ENCODE results near the gene SCGB1C1.
A peak's percentile ranks its signal among the peaks of the same experiment; 100 is the strongest.

SCGB1C1 gene

DNA sequence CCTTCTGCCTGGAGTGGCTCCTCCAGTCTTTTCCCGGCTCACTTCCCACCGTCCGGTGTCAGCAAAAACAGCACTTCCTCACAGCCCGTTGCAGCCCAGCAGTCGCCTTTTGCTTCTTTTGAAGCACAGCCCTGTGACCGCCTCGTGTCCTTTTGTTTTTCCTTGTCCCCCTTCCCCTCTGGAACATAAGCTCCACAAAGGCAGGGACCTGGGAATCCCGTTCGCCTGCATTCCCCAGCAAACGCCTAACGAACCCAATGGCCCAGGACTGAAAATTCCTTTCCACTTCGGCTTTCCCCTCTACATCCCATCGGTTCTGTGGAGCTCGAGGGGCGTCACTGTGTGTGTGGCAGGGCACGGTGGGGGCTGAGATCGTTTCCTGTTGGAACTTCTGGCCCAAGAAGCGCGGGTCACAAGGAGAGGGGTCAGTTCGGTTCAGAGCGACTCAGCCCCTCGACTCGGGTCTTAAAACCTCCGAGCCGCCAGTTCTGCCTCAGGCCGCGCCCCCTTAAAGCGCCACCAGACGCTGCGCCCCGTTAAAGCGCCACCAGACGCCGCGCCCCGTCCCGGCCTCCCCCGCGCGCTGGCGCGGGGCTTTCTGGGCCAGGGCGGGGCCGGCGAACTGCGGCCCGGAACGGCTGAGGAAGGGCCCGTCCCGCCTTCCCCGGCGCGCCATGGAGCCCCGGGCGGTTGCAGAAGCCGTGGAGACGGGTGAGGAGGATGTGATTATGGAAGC lies 15.5 kb downstream of the SCGB1C1 start:
- Histone ChIP-seq H3K27me3 (ENCODE audit: low read depth) (no peaks in the 10 kb centered on the region), H3K4me1 (peaks cover 6% of the 10 kb centered on the region), H3K9me3 (no peaks in the 10 kb centered on the region), H3K36me3 (replicated peaks) (peaks cover 54% of the 10 kb centered on the region), H3K4me3 (peak overlapping the region; percentile 91)
- peak; percentile 63 to 81 for DNase-seq (ENCODE audit: low spot score in 2 of 2)
- in situ Hi-C loops (cut with MboI; ENCODE audit: low sequenced_read_pairs) = no loop called here

DNA sequence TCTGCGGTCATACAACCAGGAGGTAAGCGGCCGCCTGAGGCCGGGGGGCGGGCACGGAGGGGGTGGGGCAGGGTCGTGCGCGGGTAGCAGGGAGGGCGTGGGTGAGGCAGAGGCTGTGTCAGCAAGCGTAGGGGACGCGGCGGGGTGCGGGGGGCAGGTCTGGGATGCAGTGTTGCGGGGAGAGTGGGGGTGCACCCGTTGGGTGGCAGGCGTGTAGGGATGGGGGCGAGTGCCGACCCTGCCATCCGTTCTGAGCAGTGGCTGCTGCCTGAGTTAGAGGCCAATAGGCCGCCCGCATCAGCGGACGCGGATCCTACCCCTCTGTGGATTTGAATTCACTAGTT lies 16.0 kb downstream of the SCGB1C1 start:
- DNase-seq (ENCODE audit: low spot score in 2 of 2) = no peak
- peaks cover 6% of the 10 kb centered on the region for H3K4me1 ChIP-seq
- in situ Hi-C loops (cut with MboI; ENCODE audit: low sequenced_read_pairs) = no loop called here
- no peaks in the 10 kb centered on the region for H3K27me3 ChIP-seq (ENCODE audit: low read depth)
- H3K4me3 ChIP-seq = peak overlapping the region; percentile 91
- H3K9me3 ChIP-seq = no peaks in the 10 kb centered on the region
- H3K36me3 ChIP-seq (replicated peaks) = peaks cover 58% of the 10 kb centered on the region

DNA sequence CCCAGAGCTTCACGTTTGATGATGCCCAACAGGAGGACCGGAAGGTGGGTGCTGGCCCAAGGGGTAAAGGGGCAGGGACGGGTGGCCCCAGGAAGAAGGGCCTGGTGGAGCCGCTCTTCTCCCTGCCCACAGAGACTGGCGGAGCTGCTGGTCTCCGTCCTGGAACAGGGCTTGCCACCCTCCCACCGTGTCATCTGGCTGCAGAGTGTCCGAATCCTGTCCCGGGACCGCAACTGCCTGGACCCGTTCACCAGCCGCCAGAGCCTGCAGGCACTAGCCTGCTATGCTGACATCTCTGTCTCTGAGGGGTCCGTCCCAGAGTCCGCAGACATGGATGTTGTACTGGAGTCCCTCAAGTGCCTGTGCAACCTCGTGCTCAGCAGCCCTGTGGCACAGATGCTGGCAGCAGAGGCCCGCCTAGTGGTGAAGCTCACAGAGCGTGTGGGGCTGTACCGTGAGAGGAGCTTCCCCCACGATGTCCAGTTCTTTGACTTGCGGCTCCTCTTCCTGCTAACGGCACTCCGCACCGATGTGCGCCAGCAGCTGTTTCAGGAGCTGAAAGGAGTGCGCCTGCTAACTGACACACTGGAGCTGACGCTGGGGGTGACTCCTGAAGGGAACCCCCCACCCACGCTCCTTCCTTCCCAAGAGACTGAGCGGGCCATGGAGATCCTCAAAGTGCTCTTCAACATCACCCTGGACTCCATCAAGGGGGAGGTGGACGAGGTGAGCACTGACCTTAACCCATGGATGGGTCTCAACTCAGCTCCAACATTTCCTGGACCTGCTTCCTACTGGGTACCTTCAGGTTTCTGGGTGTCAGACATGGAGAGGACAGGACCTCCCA lies 16.6 kb downstream of the SCGB1C1 start:
- in situ Hi-C loops (cut with MboI; ENCODE audit: low sequenced_read_pairs) = no loop called here
- peak in 1 of 2 experiments; percentile 16 for DNase-seq (ENCODE audit: low spot score in 2 of 2)

DNA sequence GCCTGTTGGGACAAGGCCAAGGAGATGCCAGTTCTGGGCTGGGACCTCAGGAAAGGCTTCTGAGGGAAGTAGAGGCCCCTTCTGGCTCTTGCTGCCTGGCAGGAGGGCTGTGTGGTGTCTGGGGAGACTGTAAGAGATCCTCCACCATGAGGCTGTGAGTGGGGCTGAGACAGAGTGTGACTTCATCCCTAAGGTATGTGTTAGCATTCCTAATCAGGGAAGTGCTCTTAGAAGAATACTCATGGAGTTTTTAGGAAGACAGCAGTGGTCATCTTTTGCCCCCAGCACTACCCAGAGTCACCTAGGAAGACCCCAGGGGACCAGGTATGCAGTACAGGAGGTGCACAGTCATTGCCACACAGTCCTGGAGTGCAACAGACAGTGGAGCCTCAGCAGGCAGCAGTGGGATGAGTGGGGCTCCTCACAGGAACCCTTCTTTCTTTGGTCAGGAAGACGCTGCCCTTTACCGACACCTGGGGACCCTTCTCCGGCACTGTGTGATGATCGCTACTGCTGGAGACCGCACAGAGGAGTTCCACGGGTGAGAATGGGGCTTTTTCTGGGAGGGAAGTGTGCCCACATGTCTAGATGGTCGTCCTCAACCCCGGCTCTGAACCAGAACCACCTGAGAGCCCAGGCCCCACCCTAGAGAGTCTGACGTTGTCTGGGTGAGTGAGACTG lies 17.4 kb downstream of the SCGB1C1 start:
- Histone ChIP-seq H3K9me3 (no peaks in the 10 kb centered on the region), H3K4me1 (peaks cover 6% of the 10 kb centered on the region), H3K36me3 (replicated peaks) (peaks cover 65% of the 10 kb centered on the region), H3K27me3 (ENCODE audit: low read depth) (no peaks in the 10 kb centered on the region), H3K4me3 (no peak overlapping the region)
- DNase-seq (ENCODE audit: low spot score in 2 of 2) = peak in 1 of 2 experiments; percentile 5
- in situ Hi-C loops (cut with MboI; ENCODE audit: low sequenced_read_pairs) = no loop called here

More for the DNA sequence above, 16.6 kb downstream of the SCGB1C1 start:
- H3K4me3 ChIP-seq = peak overlapping the region; percentile 91
- H3K36me3 ChIP-seq (replicated peaks) = peaks cover 62% of the 10 kb centered on the region
- H3K4me1 ChIP-seq = peaks cover 6% of the 10 kb centered on the region
- no peaks in the 10 kb centered on the region for H3K27me3 ChIP-seq (ENCODE audit: low read depth)
- H3K9me3 ChIP-seq = no peaks in the 10 kb centered on the region

DNA sequence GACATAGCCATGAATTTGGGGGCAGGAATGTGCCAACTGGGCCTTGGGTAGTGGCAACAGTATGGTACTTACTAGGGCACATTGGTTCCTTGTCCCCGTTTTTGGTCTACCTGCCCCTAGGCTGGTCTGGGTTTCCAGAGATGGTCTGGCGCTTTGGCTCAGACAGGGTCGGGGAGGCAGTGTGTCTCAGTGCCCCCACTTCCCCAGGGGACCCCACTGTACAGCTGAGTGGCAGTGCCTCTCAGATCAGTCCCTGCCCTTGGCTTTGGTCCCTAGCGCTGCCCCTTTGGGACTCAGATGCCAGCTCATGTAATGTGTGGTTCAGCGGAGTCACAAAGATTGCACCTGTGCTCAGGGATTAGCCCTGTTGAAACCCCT lies 17.9 kb downstream of the SCGB1C1 start:
- H3K9me3 ChIP-seq = no peaks in the 10 kb centered on the region
- H3K27me3 ChIP-seq (ENCODE audit: low read depth) = no peaks in the 10 kb centered on the region
- in situ Hi-C loops (cut with MboI; ENCODE audit: low sequenced_read_pairs) = no loop called here
- peaks cover 6% of the 10 kb centered on the region for H3K4me1 ChIP-seq
- DNase-seq (ENCODE audit: low spot score in 2 of 2) = no peak
- no peak overlapping the region for H3K4me3 ChIP-seq
- peaks cover 65% of the 10 kb centered on the region for H3K36me3 ChIP-seq (replicated peaks)

DNA sequence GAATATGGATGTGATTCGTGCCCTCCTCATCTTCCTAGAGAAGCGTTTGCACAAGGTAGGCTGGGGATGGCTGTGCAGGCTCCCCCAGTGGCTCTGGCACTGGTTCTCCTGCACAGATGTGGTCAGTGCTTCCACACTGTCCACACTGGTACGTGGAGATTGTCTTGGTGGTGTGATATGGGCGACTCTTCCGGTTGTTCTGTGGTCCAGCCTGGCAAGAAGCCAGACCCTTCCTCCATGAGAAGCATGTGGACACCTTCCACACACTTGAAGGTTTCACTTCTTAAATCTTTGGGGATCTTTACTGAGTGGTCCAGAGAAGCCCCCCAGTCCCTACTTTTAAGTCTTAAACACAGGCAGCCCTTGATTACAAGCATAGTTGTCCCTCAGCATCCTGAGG lies 18.4 kb downstream of the SCGB1C1 start:
- Histone ChIP-seq H3K36me3 (replicated peaks) (peaks cover 66% of the 10 kb centered on the region), H3K4me1 (peaks cover 6% of the 10 kb centered on the region), H3K27me3 (ENCODE audit: low read depth) (no peaks in the 10 kb centered on the region), H3K9me3 (no peaks in the 10 kb centered on the region), H3K4me3 (no peak overlapping the region)
- in situ Hi-C loops (cut with MboI; ENCODE audit: low sequenced_read_pairs) = no loop called here
- DNase-seq (ENCODE audit: low spot score in 2 of 2) = no peak

DNA sequence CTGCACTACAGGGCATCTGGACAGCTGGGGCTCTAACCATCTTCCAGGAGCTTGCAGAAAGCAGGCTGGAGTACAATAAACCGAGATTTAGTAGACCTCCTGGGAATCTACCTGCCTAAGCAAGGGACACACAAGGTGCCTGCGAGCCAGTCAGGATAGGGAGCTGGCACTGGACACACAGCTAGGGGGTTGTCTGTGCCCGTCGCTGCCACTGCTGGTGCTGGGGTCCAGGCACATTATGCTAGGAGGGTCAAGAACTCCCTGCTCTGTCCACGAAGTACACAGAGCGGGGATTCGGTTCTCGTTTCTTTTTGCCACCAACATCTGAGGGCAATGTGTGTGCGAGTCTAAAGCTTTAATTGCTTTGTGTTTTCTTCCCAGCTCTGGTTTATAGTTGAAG lies 18.9 kb downstream of the SCGB1C1 start:
- no peaks in the 10 kb centered on the region for H3K9me3 ChIP-seq
- H3K4me3 ChIP-seq = no peak overlapping the region
- H3K27me3 ChIP-seq (ENCODE audit: low read depth) = no peaks in the 10 kb centered on the region
- no peak for DNase-seq (ENCODE audit: low spot score in 2 of 2)
- in situ Hi-C loops (cut with MboI; ENCODE audit: low sequenced_read_pairs) = no loop called here
- peaks cover 66% of the 10 kb centered on the region for H3K36me3 ChIP-seq (replicated peaks)
- peaks cover 6% of the 10 kb centered on the region for H3K4me1 ChIP-seq

DNA sequence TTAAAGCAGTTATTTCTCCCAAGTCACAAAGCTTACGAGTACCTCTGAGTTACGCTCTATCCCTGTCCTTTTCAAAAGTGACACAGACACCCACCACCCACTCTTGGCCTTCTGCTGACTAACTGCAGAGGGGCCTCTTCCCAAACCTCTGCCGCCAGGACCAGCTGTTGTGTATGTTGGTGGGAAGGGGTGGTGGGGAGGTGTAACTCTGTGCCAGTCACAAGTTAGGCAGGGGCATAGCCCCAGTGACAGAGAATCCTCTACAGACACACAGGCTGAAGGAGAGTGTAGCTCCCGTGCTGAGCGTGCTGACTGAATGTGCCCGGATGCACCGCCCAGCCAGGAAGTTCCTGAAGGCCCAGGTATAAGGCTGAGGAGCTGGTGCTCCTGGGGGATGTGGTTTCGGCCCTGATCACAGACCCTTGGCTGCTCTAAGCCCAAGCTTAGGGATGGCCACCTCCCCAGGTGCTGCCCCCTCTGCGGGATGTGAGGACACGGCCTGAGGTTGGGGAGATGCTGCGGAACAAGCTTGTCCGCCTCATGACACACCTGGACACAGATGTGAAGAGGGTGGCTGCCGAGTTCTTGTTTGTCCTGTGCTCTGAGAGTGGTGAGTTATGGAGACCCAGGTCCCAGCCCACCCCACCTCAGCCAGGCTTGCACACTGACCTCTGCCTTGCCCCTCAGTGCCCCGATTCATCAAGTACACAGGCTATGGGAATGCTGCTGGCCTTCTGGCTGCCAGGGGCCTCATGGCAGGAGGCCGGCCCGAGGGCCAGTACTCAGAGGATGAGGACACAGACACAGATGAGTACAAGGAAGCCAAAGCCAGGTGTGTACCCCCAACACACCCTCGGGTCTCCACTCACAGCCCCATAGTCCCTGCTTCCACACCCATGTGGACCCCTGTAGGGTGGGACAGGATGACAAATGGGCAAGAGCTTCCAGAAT lies 19.5 kb downstream of the SCGB1C1 start:
- DNase-seq (ENCODE audit: low spot score in 2 of 2) = no peak
- Histone ChIP-seq H3K4me1 (peaks cover 6% of the 10 kb centered on the region), H3K9me3 (no peaks in the 10 kb centered on the region), H3K36me3 (replicated peaks) (peaks cover 66% of the 10 kb centered on the region), H3K27me3 (ENCODE audit: low read depth) (no peaks in the 10 kb centered on the region), H3K4me3 (no peak overlapping the region)
- in situ Hi-C loops (cut with MboI; ENCODE audit: low sequenced_read_pairs) = no loop called here

DNA sequence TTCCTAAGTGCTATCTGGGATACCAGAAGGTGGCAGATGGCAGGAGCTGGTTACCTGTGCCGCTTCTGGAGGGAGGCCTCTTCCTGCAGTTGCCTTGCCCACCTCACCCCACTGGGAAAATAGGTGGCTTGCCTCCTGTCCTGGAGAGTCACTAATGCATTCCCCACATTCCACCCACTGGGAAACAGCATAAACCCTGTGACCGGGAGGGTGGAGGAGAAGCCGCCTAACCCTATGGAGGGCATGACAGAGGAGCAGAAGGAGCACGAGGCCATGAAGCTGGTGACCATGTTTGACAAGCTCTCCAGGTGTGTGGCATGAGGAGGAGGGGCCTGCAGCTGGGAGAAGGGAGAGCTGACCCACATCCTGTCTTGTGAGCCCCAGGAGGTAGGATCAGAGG lies 20.2 kb downstream of the SCGB1C1 start:
- Histone ChIP-seq H3K36me3 (replicated peaks) (peaks cover 66% of the 10 kb centered on the region), H3K9me3 (no peaks in the 10 kb centered on the region), H3K4me3 (no peak overlapping the region), H3K27me3 (ENCODE audit: low read depth) (no peaks in the 10 kb centered on the region), H3K4me1 (peaks cover 6% of the 10 kb centered on the region)
- in situ Hi-C loops (cut with MboI; ENCODE audit: low sequenced_read_pairs) = no loop called here
- no peak for DNase-seq (ENCODE audit: low spot score in 2 of 2)

DNA sequence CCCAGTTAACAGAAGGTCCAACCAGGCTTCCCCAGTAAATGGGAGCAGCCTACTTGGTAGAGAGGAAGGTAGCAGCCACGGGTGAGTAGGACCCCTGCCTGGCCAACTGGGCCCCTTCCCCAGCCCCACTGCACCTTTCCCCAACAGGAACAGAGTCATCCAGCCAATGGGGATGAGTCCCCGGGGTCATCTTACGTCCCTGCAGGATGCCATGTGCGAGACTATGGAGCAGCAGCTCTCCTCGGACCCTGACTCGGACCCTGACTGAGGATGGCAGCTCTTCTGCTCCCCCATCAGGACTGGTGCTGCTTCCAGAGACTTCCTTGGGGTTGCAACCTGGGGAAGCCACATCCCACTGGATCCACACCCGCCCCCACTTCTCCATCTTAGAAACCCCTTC lies 21.2 kb downstream of the SCGB1C1 start:
- in situ Hi-C loops (cut with MboI; ENCODE audit: low sequenced_read_pairs) = no loop called here
- Histone ChIP-seq H3K4me3 (no peak overlapping the region), H3K9me3 (no peaks in the 10 kb centered on the region), H3K4me1 (peaks cover 6% of the 10 kb centered on the region), H3K27me3 (ENCODE audit: low read depth) (no peaks in the 10 kb centered on the region), H3K36me3 (replicated peaks) (peaks cover 66% of the 10 kb centered on the region)
- no peak for DNase-seq (ENCODE audit: low spot score in 2 of 2)

DNA sequence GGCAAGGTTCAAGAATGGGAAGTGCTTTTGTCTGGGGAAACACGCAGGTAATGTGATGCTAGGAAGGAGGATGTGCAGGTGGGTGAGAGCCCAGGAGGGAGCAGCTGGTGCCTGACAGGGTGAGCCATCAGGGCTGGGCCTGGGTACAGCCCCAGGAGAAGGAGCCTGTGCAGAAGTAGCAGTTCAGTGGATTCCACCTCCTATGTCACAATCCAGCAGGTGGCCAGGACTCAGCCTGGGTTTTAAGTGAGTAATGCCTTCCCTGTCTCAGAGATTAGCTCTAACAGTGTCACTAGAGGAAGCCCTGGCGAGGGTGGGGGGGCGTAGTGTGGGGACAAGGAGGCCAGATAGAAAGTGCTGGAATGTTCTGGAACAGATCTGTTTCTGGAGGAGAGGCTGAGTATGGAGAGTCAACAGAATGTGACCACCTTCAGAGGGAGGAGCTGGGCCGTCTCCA lies 22.7 kb downstream of the SCGB1C1 start:
- no peaks in the 10 kb centered on the region for H3K4me1 ChIP-seq
- H3K36me3 ChIP-seq (replicated peaks) = peaks cover 54% of the 10 kb centered on the region
- H3K4me3 ChIP-seq = no peak overlapping the region
- in situ Hi-C loops (cut with MboI; ENCODE audit: low sequenced_read_pairs) = no loop called here
- H3K27me3 ChIP-seq (ENCODE audit: low read depth) = no peaks in the 10 kb centered on the region
- peak in 1 of 2 experiments; percentile 6 for DNase-seq (ENCODE audit: low spot score in 2 of 2)
- H3K9me3 ChIP-seq = no peaks in the 10 kb centered on the region

DNA sequence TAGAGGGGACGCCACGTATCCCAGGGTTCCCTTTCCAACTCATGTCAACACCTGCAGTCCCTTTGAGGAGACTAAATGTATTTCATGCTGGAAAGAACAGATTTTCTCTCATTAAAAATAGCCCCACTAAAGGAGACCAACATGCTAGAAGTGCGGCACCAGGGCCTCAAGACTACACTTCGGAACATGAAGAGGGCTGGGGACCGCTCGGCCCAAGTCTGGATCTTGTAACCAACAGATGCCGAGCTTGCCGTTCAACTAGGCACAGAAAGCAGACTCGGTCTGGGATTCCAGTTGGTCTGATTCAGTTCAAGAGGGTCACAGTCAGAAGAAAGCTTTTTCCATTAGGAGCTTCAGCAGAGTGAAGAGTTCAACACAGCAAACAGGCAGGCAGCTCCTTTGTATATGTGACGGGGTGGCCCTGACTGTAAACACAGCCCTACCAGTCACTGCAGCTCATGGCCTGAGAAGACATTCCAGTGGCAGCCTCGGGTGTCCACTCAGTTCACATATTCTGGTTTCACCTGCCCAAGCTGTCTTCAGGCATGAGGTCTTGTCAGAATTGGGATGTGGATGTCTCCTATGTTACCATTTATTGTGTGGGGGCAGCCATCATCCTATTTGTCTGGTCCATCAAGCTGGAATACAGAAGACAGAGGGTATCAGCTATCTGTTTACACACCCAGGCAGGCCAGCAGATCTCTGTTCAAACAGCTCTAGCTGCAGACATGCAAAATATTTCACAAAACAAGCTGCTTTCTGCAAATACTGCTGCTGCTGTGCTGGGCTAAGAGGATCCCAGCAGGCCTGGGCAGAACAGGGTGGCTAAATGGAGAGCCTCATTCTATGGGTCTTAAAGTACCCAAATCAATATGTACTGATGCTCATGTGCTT lies 23.4 kb downstream of the SCGB1C1 start:
- in situ Hi-C loops (cut with MboI; ENCODE audit: low sequenced_read_pairs) = no loop called here
- Histone ChIP-seq H3K36me3 (replicated peaks) (peaks cover 47% of the 10 kb centered on the region), H3K27me3 (ENCODE audit: low read depth) (no peaks in the 10 kb centered on the region), H3K4me1 (no peaks in the 10 kb centered on the region), H3K4me3 (no peak overlapping the region), H3K9me3 (no peaks in the 10 kb centered on the region)
- peak in 1 of 2 experiments; percentile 7 for DNase-seq (ENCODE audit: low spot score in 2 of 2)
